ENCODE data around the gene RPL9.

- TF ChIP-seq L3MBTL2 (conservative IDR thresholded peaks at IDR 0.05) (no peak), TARDBP (IDR thresholded peaks at IDR 0.05) (no peak), SUZ12 (IDR thresholded peaks at IDR 0.05) (no peak), FOXA1 (IDR thresholded peaks at IDR 0.05) (no peak), NFRKB (IDR thresholded peaks at IDR 0.05) (no peak)
Observed at GRCh38 chr4:39410415-39410814, 48.3 kb downstream of the RPL9 start.
